DMS153 treated with DMSO at 0.1 percent for 48 hours (cell line): Measurements from ENCODE around the gene TOP1.

Experiments used
- DNase-seq: peaks from one replicate; lab custom pipeline; 2025; ENCODE audit not compliant: unreplicated experiment; lab: John Stamatoyannopoulos, UW

TOP1 gene

DNA sequence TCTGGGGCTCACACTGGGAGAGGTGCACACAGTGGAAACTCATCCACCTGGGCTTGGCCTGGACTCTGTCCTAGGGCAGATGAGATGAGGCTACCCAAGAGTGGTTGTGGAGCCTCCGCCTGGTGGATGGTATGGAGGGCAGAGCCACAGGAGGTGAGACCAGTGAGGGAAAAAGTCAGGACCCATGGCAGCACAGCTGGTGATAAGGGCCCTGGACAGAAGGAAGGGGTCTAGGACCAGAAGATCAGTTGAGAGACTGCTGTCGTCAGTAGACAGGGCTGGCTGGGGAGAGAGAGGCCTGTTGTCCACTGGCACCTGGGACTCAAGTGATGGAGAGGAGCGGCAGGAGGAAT is 138.5 kb downstream of the TOP1 start:
- DNase-seq, result no peak

- no peak for DNase-seq
These were observed 139.0 kb downstream of the TOP1 start for GRCh38 chr20:41167481-41168253.

GRCh38 chr20:41168281-41169161 is 139.9 kb downstream of the TOP1 start:
- no peak for DNase-seq

DNA sequence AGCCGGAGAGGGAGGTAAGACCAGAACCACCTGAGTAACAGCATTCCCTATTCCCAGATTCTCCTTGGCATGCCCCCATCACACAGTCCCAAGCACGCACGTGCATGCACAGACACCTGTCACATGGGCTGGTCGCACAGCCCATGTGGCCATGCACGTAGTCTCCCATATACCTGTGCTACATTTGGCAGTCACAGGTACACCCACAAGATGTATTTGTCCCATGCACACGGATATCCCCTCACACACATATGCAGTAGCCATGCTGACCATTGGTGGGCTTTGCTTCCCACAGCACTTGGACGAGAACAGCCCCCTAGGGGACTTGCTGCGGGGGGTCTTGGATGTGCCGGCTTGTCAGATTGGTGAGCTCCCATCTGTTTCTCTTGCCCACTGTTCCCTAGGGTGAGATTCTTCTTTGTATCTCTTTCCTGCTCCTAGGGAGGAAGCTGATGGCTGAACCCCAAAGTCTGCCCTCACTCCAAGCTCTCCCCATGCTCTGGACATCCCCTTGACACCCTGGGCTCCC is 140.6 kb downstream of the TOP1 start:
- no peak for DNase-seq

DNA sequence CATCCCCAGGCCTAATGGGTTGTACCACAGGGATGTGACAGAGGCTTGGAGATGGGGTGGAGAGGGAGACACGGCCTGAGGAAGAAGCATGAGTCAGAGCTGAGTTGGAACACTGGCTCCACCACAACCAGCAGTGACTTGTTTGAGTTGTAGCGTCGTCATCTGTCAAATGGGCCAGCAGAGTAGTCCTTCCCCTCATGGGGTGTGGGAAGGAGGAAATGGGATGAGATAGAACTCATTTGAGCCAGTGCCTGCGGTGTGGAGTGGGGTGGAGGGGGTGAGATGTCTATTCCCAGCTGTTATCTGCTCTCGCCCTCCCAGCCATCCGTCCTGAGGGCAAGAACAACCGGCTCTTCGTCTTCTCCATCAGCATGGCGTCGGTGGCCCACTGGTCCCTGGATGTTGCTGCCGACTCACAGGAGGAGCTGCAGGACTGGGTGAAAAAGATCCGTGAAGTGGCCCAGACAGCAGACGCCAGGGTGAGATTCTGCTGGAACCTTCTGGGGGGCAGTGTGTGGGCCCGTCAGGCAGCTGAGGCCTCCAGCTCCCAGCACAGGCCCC is 141.2 kb downstream of the TOP1 start:
- DNase-seq, result no peak

DNA sequence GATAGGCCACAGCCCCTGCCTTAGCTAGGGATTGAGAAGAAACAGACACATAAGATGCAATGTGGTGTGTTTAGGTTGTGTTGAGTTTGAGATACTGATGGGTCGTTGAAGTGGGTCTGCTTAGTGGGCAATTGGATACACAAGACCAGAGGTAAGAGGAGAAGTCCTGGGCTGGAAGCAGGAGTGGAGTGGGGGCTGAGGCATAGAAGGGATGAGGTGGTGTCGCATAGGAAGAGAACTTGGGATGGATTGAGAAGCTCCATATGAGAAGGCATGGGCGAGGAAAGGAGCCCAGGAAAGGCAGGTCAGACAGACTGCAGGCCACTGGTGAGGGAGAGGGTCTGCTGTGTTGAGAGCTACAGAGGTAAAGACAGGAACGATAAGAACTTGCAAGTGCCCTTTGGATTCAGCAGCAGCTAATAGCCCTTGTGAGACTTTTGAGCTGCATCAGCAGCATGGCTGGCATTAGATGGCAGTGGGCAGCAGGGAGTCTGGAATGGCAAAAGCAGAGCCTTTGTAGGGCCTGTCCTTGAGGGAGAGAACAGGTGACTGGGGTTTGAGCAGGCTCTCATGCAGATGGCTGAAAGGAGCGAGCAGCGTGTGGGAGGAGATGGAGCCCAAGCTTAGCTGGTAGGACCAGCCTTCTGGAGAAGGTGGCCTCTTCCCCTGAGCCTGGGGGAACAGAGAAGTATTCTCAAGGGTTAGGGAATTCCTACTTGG is 141.9 kb downstream of the TOP1 start:
- no peak for DNase-seq

DNA sequence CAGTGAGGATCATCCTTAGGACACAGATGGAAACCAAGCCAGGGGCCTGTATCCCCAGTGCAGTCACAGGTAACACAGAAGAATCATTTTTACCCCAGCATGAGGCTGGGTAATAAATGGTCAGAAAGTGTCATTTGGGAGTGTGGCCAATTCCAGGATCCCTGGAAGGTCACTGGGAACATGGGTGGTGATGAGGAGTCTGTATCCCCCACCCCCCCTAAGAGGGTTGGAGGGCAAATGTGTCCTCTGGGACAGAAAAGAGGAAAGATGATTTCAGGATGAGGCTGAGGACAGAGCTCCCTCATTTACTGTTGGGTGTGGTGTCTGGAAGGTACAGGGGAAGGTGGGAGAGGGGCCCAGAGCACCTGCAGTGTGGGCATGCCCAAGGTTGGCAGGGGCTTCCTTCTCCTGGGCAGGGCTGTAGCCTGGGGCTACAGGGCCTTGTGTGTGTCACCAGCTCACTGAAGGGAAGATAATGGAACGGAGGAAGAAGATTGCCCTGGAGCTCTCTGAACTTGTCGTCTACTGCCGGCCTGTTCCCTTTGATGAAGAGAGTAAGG is 143.2 kb downstream of the TOP1 start:
- DNase-seq, result no peak

DNA sequence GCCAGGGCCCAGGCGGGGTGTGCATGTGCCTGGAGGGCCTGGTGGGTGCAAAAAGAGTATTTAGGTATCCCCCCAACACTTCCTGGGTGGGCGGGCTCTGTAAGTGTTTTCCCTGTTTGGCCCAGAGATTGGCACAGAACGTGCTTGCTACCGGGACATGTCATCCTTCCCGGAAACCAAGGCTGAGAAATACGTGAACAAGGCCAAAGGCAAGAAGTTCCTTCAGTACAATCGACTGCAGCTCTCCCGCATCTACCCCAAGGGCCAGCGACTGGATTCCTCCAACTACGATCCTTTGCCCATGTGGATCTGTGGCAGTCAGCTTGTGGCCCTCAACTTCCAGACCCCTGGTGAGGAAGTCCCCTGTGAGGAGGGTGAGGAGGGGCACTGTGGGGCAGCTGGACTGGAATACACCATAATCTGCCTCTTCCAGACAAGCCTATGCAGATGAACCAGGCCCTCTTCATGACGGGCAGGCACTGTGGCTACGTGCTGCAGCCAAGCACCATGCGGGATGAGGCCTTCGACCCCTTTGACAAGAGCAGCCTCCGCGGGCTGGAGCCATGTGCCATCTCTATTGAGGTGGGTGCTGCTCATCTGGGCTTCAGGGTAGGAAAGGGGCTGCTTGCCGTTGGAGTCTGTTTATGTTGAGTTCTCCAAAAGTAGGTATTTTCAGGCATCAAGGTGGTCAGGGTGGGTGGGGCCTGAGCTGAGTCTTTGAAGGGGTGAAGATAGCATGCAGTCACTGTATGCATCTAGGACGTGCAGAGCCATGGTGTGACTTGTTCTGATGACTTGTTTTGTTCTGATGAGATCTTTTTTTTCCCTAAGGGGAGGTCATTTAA is 143.9 kb downstream of the TOP1 start:
- DNase-seq, result no peak

DNA sequence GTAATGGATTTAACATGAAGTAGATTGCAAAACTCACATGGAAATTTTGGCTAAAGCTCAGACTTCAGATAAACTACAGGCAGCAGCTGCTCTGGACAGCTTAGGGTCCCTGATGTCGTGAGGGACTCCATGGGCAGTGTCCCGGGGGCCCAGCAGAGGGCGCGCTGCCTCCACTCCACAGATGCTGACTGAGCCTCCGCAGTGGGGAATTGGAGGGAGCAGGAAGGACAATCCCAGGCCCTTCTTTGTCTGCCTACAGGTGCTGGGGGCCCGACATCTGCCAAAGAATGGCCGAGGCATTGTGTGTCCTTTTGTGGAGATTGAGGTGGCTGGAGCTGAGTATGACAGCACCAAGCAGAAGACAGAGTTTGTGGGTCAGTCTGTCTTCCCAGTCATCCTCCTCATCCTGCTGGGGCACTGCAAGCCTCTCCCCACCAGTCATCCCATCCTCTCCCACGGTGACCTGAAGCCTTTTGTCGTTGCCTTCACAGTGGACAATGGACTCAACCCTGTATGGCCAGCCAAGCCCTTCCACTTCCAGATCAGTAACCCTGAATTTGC is 144.6 kb downstream of the TOP1 start:
- DNase-seq, result peak; percentile 55

DNA sequence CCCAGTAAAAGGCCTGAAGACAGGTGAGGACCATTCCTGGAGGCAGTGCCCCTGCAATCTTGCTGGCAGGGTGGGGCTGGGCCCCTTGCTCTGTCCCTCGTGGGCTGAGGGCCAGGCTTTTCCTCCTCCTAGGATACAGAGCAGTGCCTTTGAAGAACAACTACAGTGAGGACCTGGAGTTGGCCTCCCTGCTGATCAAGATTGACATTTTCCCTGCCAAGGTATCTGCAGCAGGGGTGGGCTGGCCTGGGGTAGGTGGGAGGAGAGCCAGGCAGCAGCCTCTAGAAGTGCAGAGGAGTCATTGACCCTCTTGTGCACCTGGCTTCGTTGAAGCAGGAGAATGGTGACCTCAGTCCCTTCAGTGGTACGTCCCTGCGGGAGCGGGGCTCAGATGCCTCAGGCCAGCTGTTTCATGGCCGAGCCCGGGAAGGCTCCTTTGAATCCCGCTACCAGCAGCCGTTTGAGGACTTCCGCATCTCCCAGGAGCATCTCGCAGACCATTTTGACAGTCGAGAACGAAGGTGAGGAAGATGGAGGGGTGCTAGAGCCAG is 145.2 kb downstream of the TOP1 start:
- no peak for DNase-seq
